ENCODE results near the gene DLEC1. TPM values are rescaled to one million over a fixed set of nuclear protein-coding genes. Genes with fewer than 3 reads are reported as not detected.

Gene DLEC1
- total RNA-seq, 1 experiment from 2014 or later, result not detected

DNA sequence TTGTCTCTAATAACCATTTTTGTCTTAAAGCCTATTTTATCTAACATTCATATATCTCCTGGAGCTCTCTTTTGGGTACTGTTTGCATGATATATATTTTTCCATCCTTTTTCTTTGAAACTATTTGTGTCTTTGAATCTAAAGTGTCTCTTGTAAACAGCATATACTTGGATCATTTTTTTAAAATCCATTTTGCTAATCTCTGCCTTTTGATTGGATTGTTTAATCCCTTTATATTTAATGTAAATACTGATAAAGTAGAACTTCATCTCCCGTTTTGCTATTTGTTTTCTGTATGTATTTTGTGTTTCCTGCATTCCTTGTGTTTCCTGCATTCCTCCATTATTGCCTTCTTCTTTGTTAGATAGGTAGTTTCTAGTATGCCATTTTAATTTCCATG lies 66.5 kb downstream of the DLEC1 start:
- CTCF ChIA-PET, result no interaction called here
- Histone ChIP-seq H3K27me3 (ENCODE audit: control insufficient read depth, insufficient read depth, low read length) (peaks cover 3% of the 10 kb centered on the region; the same call in 1 of the 2 replicates), H3K4me3 (ENCODE audit: low read depth in 2 of 2, low read length in 2 of 2) (no peak overlapping the region), H3K36me3 (ENCODE audit: control insufficient read depth, insufficient read depth, low read length) (no peaks in the 10 kb centered on the region), H3K9me3 (ENCODE audit: control insufficient read depth, insufficient read depth, low read depth, low read length) (no peaks in the 10 kb centered on the region; the same call in 1 of the 2 replicates), H3K27ac (ENCODE audit: low read length) (no peak overlapping the region), H3K4me1 (ENCODE audit: control insufficient read depth, insufficient read depth, low read length) (no peaks in the 10 kb centered on the region)
- in situ Hi-C loops (cut with HindIII; ENCODE audit: low pct_unique_long_range_greater_than_20kb, low sequenced_read_pairs), result no loop called here
- no TSS peak for BruUV-seq (replicated peaks)
- TF ChIP-seq, protein P1, sequence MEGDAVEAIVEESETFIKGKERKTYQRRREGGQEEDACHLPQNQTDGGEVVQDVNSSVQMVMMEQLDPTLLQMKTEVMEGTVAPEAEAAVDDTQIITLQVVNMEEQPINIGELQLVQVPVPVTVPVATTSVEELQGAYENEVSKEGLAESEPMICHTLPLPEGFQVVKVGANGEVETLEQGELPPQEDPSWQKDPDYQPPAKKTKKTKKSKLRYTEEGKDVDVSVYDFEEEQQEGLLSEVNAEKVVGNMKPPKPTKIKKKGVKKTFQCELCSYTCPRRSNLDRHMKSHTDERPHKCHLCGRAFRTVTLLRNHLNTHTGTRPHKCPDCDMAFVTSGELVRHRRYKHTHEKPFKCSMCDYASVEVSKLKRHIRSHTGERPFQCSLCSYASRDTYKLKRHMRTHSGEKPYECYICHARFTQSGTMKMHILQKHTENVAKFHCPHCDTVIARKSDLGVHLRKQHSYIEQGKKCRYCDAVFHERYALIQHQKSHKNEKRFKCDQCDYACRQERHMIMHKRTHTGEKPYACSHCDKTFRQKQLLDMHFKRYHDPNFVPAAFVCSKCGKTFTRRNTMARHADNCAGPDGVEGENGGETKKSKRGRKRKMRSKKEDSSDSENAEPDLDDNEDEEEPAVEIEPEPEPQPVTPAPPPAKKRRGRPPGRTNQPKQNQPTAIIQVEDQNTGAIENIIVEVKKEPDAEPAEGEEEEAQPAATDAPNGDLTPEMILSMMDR (IDR thresholded peaks at IDR 0.05), result no peak
- TF ChIP-seq SIN3A (IDR thresholded peaks at IDR 0.05; ENCODE audit: borderline replicate concordance, insufficient read depth, low read depth, low read length), result no peak
- no peak for TF ChIP-seq TCF7L2 (IDR thresholded peaks at IDR 0.05; ENCODE audit: low read depth, low read length)
- TF ChIP-seq POLR2AphosphoS5 (IDR thresholded peaks at IDR 0.05; ENCODE audit: low read depth, low read length), result no peak
- TF ChIP-seq, protein P2, sequence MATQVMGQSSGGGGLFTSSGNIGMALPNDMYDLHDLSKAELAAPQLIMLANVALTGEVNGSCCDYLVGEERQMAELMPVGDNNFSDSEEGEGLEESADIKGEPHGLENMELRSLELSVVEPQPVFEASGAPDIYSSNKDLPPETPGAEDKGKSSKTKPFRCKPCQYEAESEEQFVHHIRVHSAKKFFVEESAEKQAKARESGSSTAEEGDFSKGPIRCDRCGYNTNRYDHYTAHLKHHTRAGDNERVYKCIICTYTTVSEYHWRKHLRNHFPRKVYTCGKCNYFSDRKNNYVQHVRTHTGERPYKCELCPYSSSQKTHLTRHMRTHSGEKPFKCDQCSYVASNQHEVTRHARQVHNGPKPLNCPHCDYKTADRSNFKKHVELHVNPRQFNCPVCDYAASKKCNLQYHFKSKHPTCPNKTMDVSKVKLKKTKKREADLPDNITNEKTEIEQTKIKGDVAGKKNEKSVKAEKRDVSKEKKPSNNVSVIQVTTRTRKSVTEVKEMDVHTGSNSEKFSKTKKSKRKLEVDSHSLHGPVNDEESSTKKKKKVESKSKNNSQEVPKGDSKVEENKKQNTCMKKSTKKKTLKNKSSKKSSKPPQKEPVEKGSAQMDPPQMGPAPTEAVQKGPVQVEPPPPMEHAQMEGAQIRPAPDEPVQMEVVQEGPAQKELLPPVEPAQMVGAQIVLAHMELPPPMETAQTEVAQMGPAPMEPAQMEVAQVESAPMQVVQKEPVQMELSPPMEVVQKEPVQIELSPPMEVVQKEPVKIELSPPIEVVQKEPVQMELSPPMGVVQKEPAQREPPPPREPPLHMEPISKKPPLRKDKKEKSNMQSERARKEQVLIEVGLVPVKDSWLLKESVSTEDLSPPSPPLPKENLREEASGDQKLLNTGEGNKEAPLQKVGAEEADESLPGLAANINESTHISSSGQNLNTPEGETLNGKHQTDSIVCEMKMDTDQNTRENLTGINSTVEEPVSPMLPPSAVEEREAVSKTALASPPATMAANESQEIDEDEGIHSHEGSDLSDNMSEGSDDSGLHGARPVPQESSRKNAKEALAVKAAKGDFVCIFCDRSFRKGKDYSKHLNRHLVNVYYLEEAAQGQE (IDR thresholded peaks at IDR 0.05; ENCODE audit: insufficient read depth in 1 of 2, low read depth in 2 of 2, low read length in 1 of 2), result no peak
- intact Hi-C loops (cut with micrococcal nuclease; ENCODE audit: unreplicated experiment), result no loop called here
- POLR2A ChIA-PET, result no interaction called here
- DNase-seq (ENCODE audit: low read depth, low spot score), result no peak
- no peak for ATAC-seq

DNA sequence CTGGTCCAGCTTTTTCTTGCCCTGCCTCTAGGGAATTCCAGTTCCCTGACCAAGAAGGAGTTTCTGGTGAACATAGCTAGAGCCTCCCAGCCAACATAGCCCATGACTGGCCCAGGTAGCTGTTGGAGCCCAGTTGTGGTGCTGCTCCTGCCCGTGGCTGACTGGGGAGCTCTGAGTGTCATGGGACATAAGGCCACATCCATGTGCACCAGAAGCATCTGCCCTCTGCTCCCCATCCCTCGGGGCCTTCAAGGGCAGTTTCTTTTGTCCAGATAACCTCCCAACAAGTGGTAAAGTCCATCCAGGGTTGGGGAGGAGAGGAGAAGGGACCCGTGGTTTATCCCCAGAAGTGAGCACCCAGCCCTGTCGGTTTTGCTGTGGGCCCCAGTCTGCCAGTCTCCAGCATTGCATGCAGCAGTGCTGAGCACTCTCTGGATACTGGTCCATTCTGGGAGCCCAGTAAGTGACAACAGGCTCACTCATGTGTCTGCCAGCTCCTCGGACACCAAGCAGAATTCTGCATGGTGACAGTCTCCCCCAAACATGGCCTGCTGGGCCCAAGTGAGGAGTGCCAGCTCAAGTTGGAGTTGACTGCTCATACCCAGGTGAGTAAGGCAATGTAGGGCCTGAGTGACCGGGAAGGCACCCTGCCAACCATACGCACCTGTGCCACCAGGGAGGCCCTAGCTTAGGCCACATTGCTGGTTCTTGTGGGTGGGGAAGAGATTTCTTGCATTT lies 69.1 kb downstream of the DLEC1 start:
- peaks cover 3% of the 10 kb centered on the region; the same call in 1 of the 2 replicates for H3K27me3 ChIP-seq (ENCODE audit: control insufficient read depth, insufficient read depth, low read length)
- ATAC-seq, result 0 out of 2 replicates have a peak, but pooled peaks have one; percentile 23
- intact Hi-C loops (cut with micrococcal nuclease; ENCODE audit: unreplicated experiment), result no loop called here
- no peaks in the 10 kb centered on the region for H3K4me1 ChIP-seq (ENCODE audit: control insufficient read depth, insufficient read depth, low read length)
- no peaks in the 10 kb centered on the region for H3K36me3 ChIP-seq (ENCODE audit: control insufficient read depth, insufficient read depth, low read length)
- no peak for DNase-seq (ENCODE audit: low read depth, low spot score)
- H3K9me3 ChIP-seq (ENCODE audit: control insufficient read depth, insufficient read depth, low read depth, low read length), result no peaks in the 10 kb centered on the region; the same call in 1 of the 2 replicates
- BruUV-seq (replicated peaks), result no TSS peak
- CTCF ChIA-PET, result no interaction called here
- no peak overlapping the region for H3K4me3 ChIP-seq (ENCODE audit: low read depth in 2 of 2, low read length in 2 of 2)
- TF ChIP-seq POLR2AphosphoS5 (IDR thresholded peaks at IDR 0.05; ENCODE audit: low read depth, low read length) (no peak), TCF7L2 (IDR thresholded peaks at IDR 0.05; ENCODE audit: low read depth, low read length) (no peak), SIN3A (IDR thresholded peaks at IDR 0.05; ENCODE audit: borderline replicate concordance, insufficient read depth, low read depth, low read length) (no peak)
- TF ChIP-seq, protein P1 (IDR thresholded peaks at IDR 0.05), result no peak
- TF ChIP-seq, protein P2 (IDR thresholded peaks at IDR 0.05; ENCODE audit: insufficient read depth in 1 of 2, low read depth in 2 of 2, low read length in 1 of 2), result no peak
- POLR2A ChIA-PET, result no interaction called here
- in situ Hi-C loops (cut with HindIII; ENCODE audit: low pct_unique_long_range_greater_than_20kb, low sequenced_read_pairs), result no loop called here
- no peak overlapping the region for H3K27ac ChIP-seq (ENCODE audit: low read length)
